CD4-positive, alpha-beta T cell treated with Interleukin-17A for 1 hour (primary cell): ENCODE measurements around the gene UBXN7.
"Not testable (repeated sequence)": the region's sequence is repeated elsewhere in the genome, so short reads cannot be mapped to it uniquely, and the experiment has no call there.

Experiments used
- DNase-seq: peaks from one replicate; pipeline ENCODE4 v3.0.0-alpha.2; 2020

The UBXN7 gene

DNA sequence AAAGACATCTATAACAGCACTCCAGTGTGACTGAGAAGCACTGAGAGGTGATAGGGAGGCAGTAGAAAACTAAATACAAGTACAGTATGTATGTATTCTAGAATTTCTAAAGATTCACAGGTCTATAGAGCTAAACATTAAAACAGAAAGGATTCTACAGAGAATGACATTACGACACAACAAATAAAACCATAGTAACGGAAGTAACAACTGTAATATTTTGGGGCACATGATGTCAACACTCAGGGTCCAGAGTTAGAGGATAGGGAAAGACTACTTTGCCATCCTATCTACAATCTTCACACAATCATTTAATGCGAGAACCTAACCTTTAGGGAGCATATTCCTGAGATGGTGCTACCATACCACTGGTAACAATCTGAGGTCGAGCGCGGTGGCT, 13.6 kb downstream of the UBXN7 start:
- DNase-seq = no peak

DNA sequence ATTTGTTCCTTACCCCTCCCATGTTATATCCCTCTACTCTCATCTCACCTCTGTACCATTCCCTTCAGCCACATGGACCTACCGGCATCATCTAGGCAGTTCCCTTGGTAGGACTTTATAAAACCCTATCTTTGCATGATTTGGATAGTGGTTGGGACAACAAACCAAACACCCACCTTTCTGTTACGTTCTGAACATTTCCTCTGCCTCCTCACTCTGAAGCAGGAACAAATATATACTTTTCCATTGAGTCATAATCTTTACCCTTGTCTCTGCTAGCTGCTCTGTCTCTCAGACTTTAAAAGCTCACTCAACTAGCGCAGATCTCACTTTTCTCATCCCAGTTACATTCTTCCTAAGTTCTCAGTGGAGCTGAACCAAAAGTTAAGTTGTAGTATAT, 17.8 kb downstream of the UBXN7 start:
- no peak for DNase-seq

DNA sequence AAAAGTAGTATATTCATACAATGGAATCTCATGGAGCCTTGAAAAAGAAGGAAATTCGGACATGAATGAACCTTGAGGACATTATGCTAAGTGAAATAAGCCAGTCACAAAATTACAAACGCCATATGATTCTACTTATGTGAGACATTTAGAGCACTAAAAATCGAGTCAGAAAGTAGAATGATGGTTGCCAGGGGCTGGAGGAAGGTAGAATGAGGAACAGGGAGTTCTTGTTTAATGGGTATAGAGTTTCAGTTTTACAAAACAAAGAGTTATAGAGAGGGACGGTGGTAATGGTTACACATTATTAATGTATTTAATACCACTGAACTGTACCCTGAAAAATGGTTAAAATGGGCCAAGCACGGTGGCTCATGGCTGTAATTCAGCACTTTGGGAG, 19.5 kb downstream of the UBXN7 start:
- no peak for DNase-seq

DNA sequence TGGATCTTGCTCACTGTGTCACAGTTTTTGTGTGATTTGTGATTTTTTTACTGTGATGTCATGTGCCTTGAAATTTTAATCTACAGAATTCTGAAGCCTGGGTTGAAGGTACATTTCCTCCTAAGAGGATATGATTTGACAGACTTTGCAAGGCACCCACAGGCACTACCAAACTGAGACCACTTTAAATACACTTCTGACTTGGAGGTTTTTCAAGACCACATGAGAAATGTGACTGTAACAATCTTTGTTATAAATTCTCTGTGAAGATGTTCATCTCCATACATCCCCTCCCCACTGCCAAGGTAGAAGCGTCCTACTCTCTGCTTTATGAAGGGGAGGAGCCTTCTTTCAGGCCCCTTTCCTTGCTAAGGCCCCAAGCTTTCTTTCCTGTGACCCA, 22.8 kb downstream of the UBXN7 start:
- DNase-seq = no peak

DNA sequence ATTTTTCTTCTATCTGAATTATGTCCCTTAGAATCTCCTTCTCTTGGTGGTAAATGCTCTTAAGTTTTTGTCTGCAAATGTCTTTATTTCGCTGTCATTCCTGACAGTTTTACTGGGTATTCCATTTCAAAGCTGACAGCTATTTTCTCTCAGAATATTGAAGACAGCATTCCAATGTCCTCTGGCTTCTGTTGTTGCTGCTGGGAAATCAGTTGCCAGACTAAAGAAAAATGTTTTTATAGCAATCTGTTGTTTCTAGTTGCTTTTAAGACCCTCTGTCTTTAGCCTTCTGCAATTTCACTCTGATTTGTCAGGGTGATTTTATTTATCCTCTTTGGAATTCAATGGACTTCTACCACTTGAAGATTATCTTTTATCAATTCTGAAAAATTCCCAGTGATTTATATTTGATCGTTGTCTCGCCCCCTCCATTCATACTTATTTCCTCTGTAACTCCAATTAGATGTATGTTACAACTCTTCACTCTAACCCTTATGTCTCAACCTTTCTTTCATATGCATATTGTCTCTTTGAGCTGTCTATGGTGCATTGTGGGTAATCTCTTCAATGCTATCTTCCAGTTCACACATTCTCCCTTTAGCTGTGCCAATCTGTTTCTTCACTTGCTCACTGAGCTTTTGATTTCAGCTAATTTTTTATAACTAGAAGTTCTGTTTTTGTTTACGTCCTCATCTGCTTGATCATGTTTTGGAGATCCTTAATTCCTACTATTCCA, 23.5 kb downstream of the UBXN7 start:
- DNase-seq = no peak

DNA sequence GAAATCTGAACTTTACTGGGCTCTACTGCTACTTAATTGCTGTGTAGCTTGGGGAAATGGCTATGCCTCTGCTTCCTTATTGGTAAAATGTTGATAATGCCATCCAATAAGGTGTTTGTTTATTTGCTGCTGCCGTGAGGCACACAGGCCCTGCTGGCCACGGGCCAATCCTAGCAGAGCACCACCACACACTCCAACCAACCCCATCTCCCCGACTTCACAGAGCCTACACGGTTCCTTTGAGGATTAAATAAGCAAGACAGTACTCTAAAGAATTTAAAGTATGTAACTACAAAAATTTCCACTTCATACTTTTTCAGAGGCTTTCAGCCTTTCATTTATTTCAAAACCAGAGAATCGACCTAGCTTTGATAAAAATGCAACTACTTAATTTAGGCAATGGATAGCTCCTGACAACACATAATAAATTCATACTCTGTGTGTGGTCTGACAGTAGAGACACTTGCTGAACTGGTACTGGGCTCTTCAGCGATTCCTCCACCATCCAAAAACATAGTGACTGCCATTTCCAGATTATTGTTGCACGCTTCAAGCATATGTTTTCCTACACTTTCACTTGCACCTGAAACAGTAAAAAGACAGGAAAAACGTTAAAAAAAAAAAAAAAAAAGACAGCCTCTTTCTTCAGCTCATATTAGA, 25.3 kb downstream of the UBXN7 start:
- DNase-seq = no peak

DNA sequence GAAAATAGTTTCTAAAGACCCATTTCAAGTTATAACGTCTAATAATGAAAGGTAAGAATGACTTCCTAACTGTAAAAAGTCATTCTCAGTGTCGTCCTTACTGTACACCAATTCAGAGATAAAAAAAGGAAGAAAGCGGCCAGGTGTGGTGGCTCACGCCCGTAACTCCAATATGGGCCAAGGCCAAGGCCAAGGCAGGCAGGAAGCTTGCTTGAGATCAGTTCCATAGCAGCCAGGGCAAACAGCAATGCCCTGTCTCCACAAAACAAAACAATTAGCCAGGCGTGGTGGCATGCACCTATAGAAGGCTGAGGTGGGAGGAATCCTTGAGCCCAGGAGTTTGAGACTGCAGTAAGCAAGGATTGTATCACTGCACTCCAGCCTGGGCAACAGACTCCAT, 31.9 kb downstream of the UBXN7 start:
- DNase-seq = no peak

DNA sequence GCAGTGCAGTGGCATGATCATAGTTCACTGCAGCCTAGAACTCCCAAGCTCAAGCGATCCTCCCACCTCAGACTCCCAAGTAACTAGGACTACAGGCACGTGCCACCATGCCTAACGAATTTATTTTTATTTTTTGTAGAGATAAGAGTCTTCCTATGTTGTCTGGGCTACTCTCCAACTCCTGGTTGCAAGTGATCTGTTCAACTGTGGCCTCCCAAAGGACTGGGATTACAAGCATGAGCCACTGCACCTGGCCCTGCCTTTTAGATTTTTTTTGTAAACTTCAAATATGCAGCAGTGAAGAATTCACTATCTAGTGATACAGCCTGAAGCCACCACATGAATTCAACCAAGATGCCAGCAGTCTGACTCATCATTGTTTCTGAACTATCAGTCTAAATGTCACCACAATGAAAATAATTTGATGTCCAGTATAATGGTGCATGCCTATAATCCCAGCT, 32.7 kb downstream of the UBXN7 start:
- DNase-seq = no peak

DNA sequence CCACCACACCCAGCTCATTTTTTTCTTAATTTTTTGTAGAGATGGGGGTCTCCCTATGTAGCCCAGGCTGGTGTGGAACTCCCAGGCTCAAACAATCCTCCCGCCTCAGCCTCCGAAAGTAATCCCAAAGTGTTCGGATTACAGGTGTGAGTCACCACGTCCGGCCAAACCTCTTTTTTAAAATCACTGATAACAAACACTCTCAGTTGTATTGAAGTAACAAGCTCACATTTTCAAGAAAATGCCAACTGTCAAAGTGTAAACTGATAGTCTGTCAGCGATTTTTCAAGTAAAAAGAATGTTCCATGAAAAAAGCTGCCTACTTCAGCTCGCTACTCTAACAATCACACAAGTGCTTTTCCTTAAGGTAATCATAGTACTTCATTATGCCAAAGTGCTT, 33.4 kb downstream of the UBXN7 start:
- DNase-seq = no peak

DNA sequence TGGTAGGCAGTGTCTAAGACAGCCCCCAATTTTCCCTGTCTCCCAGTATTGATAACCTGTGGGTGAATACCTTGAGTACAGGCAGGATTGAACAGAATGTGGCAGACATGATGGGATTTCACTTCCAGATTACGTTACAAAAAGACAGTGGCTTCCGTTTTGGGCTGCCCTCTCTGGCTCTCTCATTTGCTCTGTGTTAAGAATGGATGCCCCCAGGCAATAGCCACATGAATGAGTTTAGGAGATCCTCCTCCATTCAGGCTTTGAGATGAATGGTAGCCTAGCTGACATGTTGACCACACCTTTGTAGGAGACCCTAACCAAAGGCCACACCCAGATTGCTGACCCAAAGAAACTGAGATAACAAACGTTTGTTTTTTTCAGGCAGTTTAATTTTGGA, 34.3 kb downstream of the UBXN7 start:
- DNase-seq = no peak

DNA sequence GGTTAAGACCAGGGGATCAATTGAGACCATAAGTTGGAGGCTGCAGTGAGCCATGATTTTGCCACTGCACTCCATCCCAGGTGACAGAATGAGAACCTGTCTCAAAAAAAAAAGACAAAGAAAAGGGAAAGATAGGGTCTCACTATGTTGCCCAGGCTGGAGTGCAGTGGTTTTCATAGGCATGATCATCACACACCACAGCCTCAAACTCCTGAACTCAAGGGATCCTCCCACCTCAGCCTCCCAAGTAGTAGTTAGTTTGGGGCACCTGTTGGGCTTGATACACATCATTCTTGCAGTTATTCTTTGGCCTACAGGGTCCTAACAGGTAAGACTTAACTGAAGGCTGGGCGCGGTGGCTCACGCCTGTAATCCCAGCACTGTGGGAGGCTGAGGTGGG, 42.1 kb downstream of the UBXN7 start:
- no peak for DNase-seq

DNA sequence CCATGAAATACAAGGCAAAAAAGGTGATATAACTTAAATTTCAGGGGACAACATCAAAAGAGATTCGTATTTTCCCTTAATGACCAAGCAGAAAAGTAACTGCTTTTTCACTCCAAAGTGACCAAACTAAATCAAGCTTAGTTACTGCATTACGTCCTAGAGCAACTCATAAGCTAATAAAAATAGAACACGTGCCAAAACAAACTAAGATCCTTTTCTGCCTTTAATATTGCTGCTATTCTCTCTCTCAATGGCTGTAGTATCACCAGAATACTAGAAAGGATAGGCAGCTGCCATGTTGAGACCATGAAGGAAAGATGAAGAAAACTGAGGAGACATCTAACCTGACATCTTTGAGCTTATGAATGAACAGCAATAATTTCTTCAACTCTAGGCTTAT, 43.3 kb downstream of the UBXN7 start:
- no peak for DNase-seq

DNA sequence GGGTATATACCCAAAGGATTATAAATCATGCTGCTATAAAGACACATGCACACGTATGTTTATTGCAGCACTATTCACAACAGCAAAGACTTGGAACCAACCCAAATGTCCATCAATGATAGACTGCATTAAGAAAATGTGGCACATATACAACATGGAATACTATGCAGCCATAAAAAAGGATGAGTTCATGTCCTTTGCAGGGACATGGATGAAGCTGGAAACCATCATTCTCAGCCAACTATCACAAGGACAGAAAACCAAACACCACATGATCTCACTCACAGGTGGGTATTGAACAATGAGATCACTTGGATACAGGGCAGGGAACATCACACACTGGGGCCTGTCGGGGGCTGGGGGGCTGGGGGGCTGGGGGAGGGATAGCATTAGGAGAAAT, 44.3 kb downstream of the UBXN7 start:
- not testable (repeated sequence) for DNase-seq

DNA sequence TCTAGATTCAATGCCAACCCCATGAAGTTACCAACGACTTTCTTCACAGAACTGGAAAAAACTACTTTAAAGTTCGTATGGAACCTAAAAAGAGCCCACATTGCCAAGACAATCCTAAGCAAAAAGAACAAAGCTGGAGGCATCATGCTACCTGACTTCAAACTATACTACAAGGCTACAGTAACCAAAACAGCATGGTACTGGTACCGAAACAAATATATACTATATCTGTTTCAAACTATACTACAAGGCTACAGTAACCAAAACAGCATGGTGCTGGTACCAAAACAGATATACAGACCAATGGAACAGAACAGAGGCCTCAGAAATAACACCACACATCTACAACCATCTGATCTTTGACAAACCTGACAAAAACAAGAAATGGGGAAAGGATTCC, 45.4 kb downstream of the UBXN7 start:
- DNase-seq = not testable (repeated sequence)

DNA sequence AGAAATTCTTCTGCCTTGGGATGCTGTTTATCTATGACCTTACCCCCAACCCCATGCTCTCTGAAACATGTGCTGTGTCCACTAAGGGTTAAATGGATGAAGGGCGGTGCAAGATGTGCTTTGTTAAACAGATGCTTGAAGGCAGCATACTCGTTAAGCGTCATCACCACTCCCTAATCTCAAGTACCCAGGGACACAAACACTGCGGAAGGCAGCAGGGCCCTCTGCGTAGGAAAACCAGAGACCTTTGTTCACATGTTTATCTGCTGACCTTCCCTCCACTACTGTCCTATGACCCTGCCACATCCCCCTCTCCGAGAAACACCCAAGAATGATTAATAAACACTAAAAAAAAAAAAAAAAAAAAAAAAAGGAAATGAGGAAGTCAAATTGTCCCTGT, 46.2 kb downstream of the UBXN7 start:
- DNase-seq = not testable (repeated sequence)

DNA sequence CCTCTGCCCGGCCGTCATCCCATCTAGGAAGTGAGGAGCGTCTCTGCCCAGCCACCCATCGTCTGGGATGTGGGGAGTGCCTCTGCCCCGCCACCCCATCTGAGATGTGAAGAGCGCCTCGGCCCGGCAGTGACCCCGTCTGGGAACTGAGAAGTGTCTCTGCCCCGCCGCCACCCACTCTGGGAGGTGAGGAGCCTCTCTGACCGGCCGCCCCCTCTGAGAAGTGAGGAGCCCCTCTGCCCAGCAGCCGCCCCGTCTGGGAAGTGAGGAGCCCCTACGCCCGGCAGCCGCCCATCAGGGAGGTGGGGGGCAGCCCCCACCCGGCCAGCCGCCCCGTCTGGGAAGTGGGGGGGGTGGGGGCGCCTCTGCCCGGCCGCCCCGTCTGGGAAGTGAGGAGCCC, 46.8 kb downstream of the UBXN7 start:
- DNase-seq = not testable (repeated sequence)

DNA sequence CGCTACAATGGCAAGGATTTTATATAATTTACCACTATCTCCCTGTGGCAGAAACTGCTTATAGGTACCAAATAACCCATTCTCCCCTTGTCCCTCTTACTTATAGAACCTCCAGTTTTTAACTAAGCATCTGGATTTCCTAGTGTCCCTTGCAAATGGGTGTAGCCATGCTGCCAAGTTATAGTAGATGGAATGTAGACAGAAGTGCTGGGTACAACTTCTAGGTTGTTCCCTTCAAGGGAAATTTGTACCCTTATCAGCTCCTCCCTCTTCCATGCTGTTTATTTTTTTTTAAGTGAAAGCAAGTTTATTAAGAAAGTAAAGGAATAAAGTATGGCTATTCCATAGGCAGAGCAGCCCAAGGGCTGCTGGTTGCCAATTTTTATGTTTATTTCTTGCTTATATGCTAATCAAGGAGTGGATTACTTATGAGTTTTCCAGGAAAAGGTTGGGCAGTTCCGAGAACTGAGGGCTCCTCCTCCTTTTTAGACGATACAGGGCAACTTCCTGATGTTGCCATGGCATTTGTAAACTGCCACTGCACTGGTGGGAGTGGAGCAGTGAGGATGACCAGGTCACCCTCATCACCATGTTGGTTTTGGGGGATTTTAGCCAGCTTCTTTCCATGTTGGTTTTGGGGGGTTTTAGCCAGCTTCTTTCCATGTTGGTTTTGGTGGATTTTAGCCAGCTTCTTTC, 53.9 kb downstream of the UBXN7 start:
- no peak for DNase-seq

DNA sequence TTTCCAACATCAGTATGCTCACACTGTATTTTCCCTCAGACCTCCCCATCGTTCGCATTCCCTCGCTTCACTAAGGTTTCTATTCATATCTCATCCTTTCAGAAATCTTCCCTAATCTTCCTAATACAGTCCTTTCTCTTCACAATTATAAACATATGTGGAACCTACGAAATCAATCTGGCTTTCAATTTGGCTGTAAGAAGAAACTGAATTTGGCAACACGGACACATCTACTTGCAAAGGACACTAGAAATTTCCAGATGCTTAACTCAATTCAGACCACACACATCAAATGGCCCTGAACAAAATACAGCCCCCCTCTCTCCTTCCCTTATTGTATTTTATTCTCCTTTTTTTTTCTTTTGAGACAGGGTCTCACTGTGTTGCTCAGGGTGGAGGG, 54.9 kb downstream of the UBXN7 start:
- no peak for DNase-seq

DNA sequence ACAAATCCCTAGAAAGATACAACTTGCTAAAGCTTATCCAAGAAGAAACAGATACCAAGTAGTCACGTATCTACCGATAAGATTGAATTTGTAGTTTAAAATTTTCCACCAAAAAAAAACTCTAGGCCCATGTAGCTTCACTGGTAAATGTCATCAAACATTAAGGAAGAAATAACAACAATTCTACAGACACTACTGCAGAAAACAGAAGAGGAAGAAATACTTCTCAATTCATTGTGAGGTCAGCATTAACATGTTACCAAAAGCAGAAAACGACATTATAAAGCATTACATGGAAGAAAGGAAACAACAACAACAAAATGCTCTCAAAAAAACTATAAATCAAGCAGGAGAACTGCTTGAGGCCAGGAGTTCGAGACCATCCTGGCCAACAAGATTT, 66.5 kb downstream of the UBXN7 start:
- no peak for DNase-seq

DNA sequence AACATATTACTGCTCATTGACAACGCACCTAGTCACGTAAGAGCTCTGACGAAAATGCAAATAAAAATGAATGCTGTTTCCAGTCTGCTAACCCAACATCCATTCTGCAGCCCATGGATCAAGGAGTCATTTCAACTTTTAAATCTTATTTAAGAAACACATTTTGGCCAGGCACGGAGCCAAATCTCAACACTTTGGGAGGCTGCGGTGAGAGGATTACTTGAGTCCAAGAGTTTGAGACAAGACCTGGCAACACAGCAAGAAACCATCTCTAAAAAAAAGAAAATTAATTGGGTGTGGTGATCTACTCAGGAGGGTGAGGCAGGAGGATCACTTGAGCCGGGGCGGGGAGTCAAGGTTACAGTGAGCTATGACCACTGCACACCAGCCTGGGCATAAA, 71.6 kb downstream of the UBXN7 start:
- no peak for DNase-seq

DNA sequence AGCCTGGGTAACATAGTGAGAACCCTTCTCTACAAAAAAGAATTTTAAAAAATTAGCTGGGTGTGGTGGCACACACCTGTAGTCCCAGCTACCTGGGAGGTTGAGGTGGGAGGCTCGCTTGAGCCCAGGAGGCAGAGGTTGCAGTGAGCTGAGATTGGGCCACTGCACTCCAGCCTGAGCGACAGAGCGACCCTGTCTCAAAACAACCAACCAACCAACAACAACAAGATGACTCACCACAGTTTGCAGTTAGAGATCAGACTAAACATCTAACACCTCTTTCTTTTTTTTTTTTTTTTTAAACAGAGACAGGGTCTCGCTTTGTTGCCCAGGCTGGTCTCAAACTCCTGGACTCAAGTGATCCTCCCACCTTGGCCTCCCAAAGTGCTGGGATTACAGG, 73.7 kb downstream of the UBXN7 start:
- DNase-seq = not testable (repeated sequence)

DNA sequence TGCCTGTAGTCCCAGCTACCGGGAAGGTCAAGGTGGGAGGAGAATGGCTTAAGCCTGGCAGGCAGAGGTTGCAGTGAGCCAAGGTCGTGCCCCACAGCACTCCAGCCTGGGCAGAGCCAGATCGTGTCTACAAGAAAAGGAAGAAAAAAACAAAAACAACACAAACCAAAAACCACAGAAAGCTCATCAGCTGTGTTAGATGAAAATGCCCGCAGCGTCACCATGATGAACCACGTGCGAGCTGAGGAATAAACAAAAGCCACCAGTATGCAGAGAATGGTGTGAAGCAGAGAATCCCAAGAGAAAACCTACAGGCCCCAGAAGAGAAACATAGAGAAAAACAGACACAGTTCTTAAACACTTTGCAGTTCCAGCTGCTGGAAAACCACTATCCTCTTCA, 74.3 kb downstream of the UBXN7 start:
- peak; percentile 34 for DNase-seq

DNA sequence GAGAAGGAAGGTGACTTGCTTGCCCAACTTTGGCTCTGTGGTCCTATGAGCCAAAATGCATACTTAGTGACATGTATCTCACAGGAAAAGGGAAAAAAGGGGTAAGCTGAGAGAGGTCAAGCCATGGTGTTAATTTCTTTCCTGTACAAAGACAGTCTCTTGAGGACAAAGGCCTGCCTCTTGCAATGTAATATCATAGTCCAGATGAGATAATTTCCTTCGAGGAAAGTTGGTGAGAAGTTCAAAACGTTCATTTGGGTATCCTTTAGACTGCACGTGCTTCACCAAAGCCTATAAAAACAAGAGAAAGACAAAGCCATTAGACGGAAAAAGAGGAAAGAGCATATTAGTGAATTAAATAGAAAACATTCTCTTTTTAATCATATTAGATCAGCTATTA, 75.7 kb downstream of the UBXN7 start:
- DNase-seq = no peak

DNA sequence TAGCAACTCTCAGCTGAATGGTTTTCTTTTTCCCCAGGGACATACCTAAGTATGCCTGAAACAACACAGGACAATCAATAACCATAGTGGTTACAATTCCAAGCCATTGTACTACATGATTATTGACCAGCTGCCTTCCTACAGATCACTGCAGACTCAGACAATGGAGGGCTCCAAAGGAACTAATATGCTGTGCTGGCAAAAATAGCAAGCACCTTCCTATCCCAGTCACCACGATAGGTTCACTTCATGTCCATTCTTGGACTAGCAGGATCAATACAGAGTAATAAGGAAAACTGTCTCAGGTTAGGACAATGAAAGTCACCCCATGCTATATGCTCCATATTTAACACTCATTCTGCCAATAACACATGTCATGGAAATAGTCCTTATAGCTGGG, 76.6 kb downstream of the UBXN7 start:
- DNase-seq = no peak
